GM12878 (cell line): ENCODE measurements around the gene MLLT3. TPM values are rescaled to one million over a fixed set of nuclear protein-coding genes. Genes with fewer than 3 reads are reported as not detected.

Experiments
- ATAC-seq: fragments of 200-7000 bp; cut with Tn5 transposase; 3 replicates; pipeline ENCODE4 v1.9.1; 2020; ENCODE audit warnings: mild to moderate bottlenecking, moderate library complexity
- BruUV-seq: library from RNA; stranded (reverse); fragments of 400-500 nt; replicated peaks from 2 replicates; lab custom pipeline; 2021; lab: Mats Ljungman, UMichigan
- CTCF ChIA-PET: fragments of 300-600 bp; sonication (Branson Sonifier 250); formaldehyde crosslinking; extraction: SDS; loops from one replicate; lab custom pipeline; 2021; ENCODE audit warnings: inconsistent platforms; lab: Yijun Ruan, JAX
- POLR2A ChIA-PET: fragments of 350-600 bp; formaldehyde crosslinking; extraction: SDS; loops from one replicate; lab custom pipeline; 2021; ENCODE audit warnings: inconsistent platforms; lab: Charles Lee
- RAD21 ChIA-PET: fragments of 300-600 bp; sonication (Branson Sonifier 250); formaldehyde crosslinking; loops from one replicate; lab custom pipeline; 2023; ENCODE audit warnings: antibody characterized with exemption; ENCODE audit not compliant: unreplicated experiment; lab: Charles Lee
- SMC1A ChIA-PET: fragments of 300-600 bp; sonication (Branson Sonifier 250); formaldehyde crosslinking; loops from one replicate; lab custom pipeline; 2023; ENCODE audit not compliant: unreplicated experiment, uncharacterized antibody; lab: Charles Lee
- DNase-seq: peaks from one replicate; pipeline ENCODE4 v3.0.0-alpha.2; 2011; ENCODE audit warnings: low read depth, low spot score
- FAIRE-seq: peaks from 3 replicates; lab custom pipeline; 2011; peaks lifted over from hg19 to GRCh38; lab: Jason Lieb, UNC
- H2AFZ ChIP-seq: 2 replicates; pipeline ENCODE4 v1.6.0; 2011; ENCODE audit warnings: low read depth, low read length, control low read depth; ENCODE audit not compliant: control insufficient read depth
- H3K27ac ChIP-seq: 2 replicates; pipeline ENCODE4 v1.5.1; 2011; ENCODE audit warnings: control low read depth; ENCODE audit not compliant: control insufficient read depth, insufficient read depth
- H3K27me3 ChIP-seq, 2 experiments: replicated peaks in 1 of 2; 2 replicates each; pipeline versions ENCODE4 v1.6.0 to v1.6.1; 2011; ENCODE audit warnings: low read length in 1 of 2; ENCODE audit not compliant: control insufficient read depth in 2 of 2, insufficient read depth in 2 of 2
- H3K36me3 ChIP-seq, 2 experiments: 2 replicates each; pipeline ENCODE4 v1.5.1; 2011; ENCODE audit warnings: low read length in 1 of 2; ENCODE audit not compliant: control insufficient read depth in 2 of 2, insufficient read depth in 2 of 2
- H3K4me1 ChIP-seq: 2 replicates; pipeline ENCODE4 v1.6.1; 2011; ENCODE audit warnings: mild to moderate bottlenecking, low read length, moderate library complexity, mixed read lengths; ENCODE audit not compliant: control insufficient read depth, insufficient read depth
- H3K4me2 ChIP-seq: 2 replicates; pipeline ENCODE4 v1.6.0; 2011; ENCODE audit warnings: control low read depth; ENCODE audit not compliant: control insufficient read depth, insufficient read depth
- H3K4me3 ChIP-seq: fragments of 200-600 bp; sonication (generic); 2 replicates; pipeline ENCODE4 v1.5.1; 2016
- H3K79me2 ChIP-seq: 2 replicates; pipeline ENCODE4 v1.6.0; 2011; ENCODE audit warnings: low read length; ENCODE audit not compliant: control insufficient read depth, insufficient read depth
- H3K9ac ChIP-seq: 2 replicates; pipeline ENCODE4 v1.8.0; 2011; ENCODE audit warnings: low read length, control low read depth, mixed read lengths; ENCODE audit not compliant: control insufficient read depth, insufficient read depth
- H3K9me3 ChIP-seq: replicated peaks from 3 replicates; pipeline ENCODE4 v1.5.1; 2011; ENCODE audit warnings: mild to moderate bottlenecking, low read length; ENCODE audit not compliant: control insufficient read depth, insufficient read depth
- H4K20me1 ChIP-seq: 2 replicates; pipeline ENCODE4 v1.6.0; 2011; ENCODE audit not compliant: control insufficient read depth, insufficient read depth
- MEF2A ChIP-seq: IDR thresholded peaks from 2 replicates; pipeline ENCODE4 v1.6.1; 2011; ENCODE audit warnings: low read depth, mild to moderate bottlenecking, low read length, moderate library complexity; ENCODE audit not compliant: insufficient read depth
- NR2F1 ChIP-seq: fragments of 450-650 bp; conservative IDR thresholded peaks from 2 replicates; pipeline ENCODE4 v1.6.1; 2017; ENCODE audit warnings: mild to moderate bottlenecking
- SUZ12 ChIP-seq: fragments of 200-600 bp; sonication (generic); IDR thresholded peaks from one replicate; pipeline ENCODE4 v1.6.1; 2018; ENCODE audit warnings: antibody characterized with exemption, mild to moderate bottlenecking; ENCODE audit not compliant: unreplicated experiment
- WRNIP1 ChIP-seq: IDR thresholded peaks from 2 replicates; pipeline ENCODE4 v1.6.1; 2011; ENCODE audit warnings: low read depth, low read length, improper control_type of control experiment, borderline replicate concordance
- WGBS: methylation state at CpG from one replicate; pipeline ENCODE4 v1.1.6; 2016; ENCODE audit warnings: low lambda C conversion rate; ENCODE audit not compliant: insufficient replicate concordance, insufficient coverage; ENCODE audit errors: missing lambda C conversion rate; 5-methylcytosine and 5-hydroxymethylcytosine counted together
- in situ Hi-C: fragments of 300-500 bp; cut with MboI; formaldehyde crosslinking; loops from 9 replicates; pipeline ENCODE4 v1.14.3; 2018; ENCODE audit warnings: mixed read lengths
- intact Hi-C: fragments of 100-400 bp; cut with micrococcal nuclease; formaldehyde crosslinking; loops from one replicate; pipeline ENCODE4 v1.14.2; 2022; ENCODE audit not compliant: unreplicated experiment
- polyA plus RNA-seq, 11 experiments: library from polyadenylated mRNA; depleted of rRNA in 4 of 11; unstranded in 6 of 11; stranded (reverse) in 5 of 11; fragments of >200 nt; fragmentation: Nextera tagmentation in 4 of 11; fragmentation: Illumina TruSeq in 1 of 11; extraction: Ambion mirVana in 4 of 11; extraction: Trizol in 1 of 11; gene quantifications; 1 replicate in 1 of 11; 2 replicates in 10 of 11; pipeline versions ENCODE4 v1.2.1 to v1.2.3, GENCODE V29; 2011 to 2016; ENCODE audit warnings: inconsistent platforms in 2 of 11, missing spikeins in 2 of 11, low read depth in 1 of 11
- total RNA-seq, 4 experiments: library from RNA; depleted of rRNA in 3 of 4; stranded (reverse); fragments of >200 nt in 3 of 4; fragmentation: Illumina TruSeq in 1 of 4; extraction: Trizol in 1 of 4; gene quantifications; 2 replicates each; pipeline versions ENCODE4 v1.2.1 to v1.2.3, GENCODE V29; 2013 to 2021
- TF ChIP-seq, protein P1 (sequence below): fragments of 450-650 bp; formaldehyde crosslinking; IDR thresholded peaks from 2 replicates; pipeline ENCODE4 v1.4.0; 2022; ENCODE audit warnings: mild to moderate bottlenecking, moderate library complexity

Gene MLLT3
- total and polyA plus RNA-seq, 10 of the 15 experiments (the other 5 are each of a cell fraction or from before 2014, with no cell fraction given) = 17.7 to 72.3 (median 35.6) TPM

DNA sequence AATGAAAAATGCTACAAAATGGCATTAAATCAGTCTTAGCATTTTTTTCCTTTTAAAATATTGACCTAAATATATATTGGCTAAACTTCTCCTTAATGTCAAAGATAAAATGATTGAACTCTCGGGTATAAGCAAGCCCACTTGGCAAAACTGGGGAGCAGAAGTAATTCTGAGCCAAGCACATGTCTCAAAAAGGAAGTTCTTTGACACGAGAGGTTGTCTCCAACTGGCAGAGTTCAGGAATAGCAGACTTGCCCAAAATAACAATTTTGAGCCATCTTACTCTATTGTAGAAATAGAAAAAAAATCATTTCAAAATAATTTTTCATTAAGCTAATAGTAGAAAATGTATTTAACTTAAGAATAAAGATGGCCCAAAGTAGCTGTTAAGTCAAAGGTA is 10.4 kb upstream of the MLLT3 start:
- no peak overlapping the region for H3K27ac ChIP-seq
- ATAC-seq (no peak), DNase-seq (no peak)
- H3K4me2 ChIP-seq = no peak overlapping the region
- BruUV-seq = no TSS peak
- RAD21 ChIA-PET = no interaction called here
- H3K9ac ChIP-seq = no peak overlapping the region
- H3K79me2 ChIP-seq = no peaks in the 10 kb centered on the region
- H4K20me1 ChIP-seq = no peaks in the 10 kb centered on the region
- intact Hi-C loops = no loop called here
- H3K4me3 ChIP-seq = no peak overlapping the region
- TF ChIP-seq SUZ12 = no peak
- no peak for TF ChIP-seq WRNIP1
- no peak for TF ChIP-seq MEF2A
- TF ChIP-seq, all 136 proteins: peak for 0
- H3K9me3 ChIP-seq = no peaks in the 10 kb centered on the region
- no peak overlapping the region for H2AFZ ChIP-seq
- SMC1A ChIA-PET = interaction anchor here (0.6 to 1.4 kb wide), 3 partner anchors 8 to 59 kb away, joined by 3 to 6 read pairs (median 3); no protein-coding TSS in a partner anchor
- no peaks in the 10 kb centered on the region for H3K27me3 ChIP-seq
- CTCF ChIA-PET = interaction anchor here (1.5 to 1.8 kb wide), 3 partner anchors 8 to 16 kb away, joined by 3 to 5 read pairs (median 4); no protein-coding TSS in a partner anchor
- no peaks in the 10 kb centered on the region for H3K36me3 ChIP-seq
- no peaks in the 10 kb centered on the region for H3K4me1 ChIP-seq
- no peak for FAIRE-seq
- WGBS = 50% methylated on average over 2 of the region's 2 CpGs
- POLR2A ChIA-PET = no interaction called here
- in situ Hi-C loops = no loop called here

DNA sequence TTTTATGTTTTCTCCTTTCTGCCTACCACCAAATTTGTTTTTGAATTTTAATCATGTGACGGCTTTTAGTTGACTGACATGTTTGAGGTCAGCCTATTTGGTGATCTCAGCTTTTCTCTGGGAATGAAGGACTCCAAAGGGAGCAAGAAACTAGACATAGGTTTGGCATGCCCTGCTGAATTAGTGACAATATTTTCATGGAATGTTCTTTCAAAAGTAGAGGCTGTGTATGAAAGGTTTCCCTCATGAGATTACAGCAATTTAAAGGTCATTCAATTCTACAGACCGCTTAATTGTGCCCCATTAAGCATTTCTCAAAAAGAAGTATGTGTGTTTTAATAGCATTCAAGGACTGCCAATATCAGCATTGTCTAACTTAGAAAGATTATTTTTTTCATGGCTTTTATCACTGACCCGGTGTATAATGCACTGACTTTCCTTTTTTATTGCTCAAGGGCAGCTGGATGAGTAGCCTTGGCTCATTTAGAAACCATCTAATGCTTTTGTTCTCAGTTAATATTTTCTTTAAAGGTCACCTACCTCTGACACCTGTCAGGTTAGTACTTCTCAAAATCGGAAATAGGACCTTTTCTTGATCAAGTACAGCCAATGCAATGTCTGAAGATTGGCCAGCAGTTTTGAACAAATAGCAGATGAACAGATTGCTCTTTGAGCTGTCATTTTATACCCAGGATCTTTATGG is 8.1 kb upstream of the MLLT3 start:
- ChIA-PET CTCF (interaction anchor here (0.6 to 1.8 kb wide), 7 partner anchors 8 to 484 kb away, joined by 3 to 7 read pairs (median 3); no protein-coding TSS in a partner anchor), RAD21 (interaction anchor here (0.8 to 8.1 kb wide), 7 partner anchors 8 to 310 kb away, joined by 3 to 194 read pairs (median 4); partner anchors contain the start of gene MLLT3), SMC1A (interaction anchor here (0.7 to 8.3 kb wide), 13 partner anchors 11 to 311 kb away, joined by 3 to 232 read pairs (median 4); partner anchors contain the start of gene FOCAD), POLR2A (interaction anchor here (0.6 to 7.4 kb wide), 3 partner anchors 10 to 213 kb away, joined by 3 to 87 read pairs (median 7); no protein-coding TSS in a partner anchor)
- Histone ChIP-seq H4K20me1 (no peaks in the 10 kb centered on the region), H3K4me2 (no peak overlapping the region), H3K9ac (no peak overlapping the region), H3K4me1 (no peaks in the 10 kb centered on the region), H3K27ac (no peak overlapping the region), H3K4me3 (no peak overlapping the region), H3K36me3 (no peaks in the 10 kb centered on the region), H3K9me3 (no peaks in the 10 kb centered on the region), H3K27me3 (no peaks in the 10 kb centered on the region), H3K79me2 (no peaks in the 10 kb centered on the region), H2AFZ (no peak overlapping the region)
- no peak for DNase-seq
- no TSS peak for BruUV-seq
- TF ChIP-seq, protein P1, sequence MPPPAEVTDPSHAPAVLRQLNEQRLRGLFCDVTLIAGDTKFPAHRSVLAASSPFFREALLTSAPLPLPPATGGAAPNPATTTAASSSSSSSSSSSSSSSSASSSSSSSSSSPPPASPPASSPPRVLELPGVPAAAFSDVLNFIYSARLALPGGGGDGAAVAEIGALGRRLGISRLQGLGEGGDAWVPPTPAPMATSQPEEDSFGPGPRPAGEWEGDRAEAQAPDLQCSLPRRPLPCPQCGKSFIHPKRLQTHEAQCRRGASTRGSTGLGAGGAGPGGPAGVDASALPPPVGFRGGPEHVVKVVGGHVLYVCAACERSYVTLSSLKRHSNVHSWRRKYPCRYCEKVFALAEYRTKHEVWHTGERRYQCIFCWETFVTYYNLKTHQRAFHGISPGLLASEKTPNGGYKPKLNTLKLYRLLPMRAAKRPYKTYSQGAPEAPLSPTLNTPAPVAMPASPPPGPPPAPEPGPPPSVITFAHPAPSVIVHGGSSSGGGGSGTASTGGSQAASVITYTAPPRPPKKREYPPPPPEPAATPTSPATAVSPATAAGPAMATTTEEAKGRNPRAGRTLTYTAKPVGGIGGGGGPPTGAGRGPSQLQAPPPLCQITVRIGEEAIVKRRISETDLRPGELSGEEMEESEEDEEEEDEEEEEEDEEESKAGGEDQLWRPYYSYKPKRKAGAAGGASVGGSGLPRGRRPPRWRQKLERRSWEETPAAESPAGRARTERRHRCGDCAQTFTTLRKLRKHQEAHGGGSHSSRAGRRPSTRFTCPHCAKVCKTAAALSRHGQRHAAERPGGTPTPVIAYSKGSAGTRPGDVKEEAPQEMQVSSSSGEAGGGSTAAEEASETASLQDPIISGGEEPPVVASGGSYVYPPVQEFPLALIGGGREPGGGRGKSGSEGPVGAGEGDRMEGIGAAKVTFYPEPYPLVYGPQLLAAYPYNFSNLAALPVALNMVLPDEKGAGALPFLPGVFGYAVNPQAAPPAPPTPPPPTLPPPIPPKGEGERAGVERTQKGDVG = no peak
- peak; percentile 35; the same call in 1 of the 2 replicates for TF ChIP-seq NR2F1
- ATAC-seq = peak; percentile 51
- no peak for FAIRE-seq
- 16% methylated on average over 4 of the region's 4 CpGs for WGBS
- intact Hi-C loops = no loop called here
- in situ Hi-C loops = no loop called here
